ENCODE data around the gene ICE1.
"Not testable (repeated sequence)": the region's sequence is repeated elsewhere in the genome, so short reads cannot be mapped to it uniquely, and the experiment has no call there.

ICE1 gene

DNA sequence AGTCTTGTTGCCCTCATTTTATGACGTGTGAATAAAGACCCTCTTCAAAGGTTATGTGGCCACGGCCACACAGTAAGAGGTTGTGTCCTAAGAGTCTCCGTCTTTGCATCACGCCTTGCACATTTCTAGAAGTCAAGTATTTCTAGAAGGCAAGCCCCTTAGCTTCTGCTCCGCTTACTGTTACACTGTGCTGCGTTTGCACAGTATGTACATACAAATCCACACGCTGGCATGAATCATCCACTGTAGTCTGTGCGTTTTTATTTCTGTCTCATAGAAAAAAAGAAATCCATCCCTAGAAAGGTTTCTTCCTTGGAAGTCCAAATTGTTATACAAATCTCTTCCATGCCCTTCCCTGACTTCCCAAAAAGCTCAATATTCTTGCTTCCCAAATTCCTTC lies 21.4 kb upstream of the ICE1 start:
- no peak for DNase-seq

DNA sequence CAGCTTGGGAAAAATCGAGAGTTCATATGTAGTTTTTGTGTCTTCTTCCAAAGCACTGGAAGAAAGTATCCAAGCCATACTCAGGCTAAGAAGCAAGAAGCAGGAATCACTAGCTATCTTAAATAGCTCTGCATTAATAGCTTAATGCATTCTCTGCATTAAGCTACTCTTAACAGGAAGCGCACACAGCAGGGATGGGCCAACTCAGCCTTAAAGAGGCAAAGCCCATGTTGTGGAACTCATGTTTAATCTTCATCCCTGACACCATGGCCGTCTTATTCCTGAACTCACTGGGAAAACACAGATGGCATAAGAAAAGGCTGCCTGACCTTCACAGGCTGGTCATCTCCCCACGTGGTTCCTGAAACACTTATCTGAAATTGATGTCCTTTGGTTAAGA lies 18.7 kb upstream of the ICE1 start:
- no peak for DNase-seq

- DNase-seq, result no peak
Measured at GRCh38 chr5:5404381-5404780, 18.1 kb upstream of the ICE1 start.

GRCh38 chr5:5405441-5405840 lies 17.0 kb upstream of the ICE1 start:
- DNase-seq, result no peak

GRCh38 chr5:5407924-5408323 lies 14.6 kb upstream of the ICE1 start:
- no peak for DNase-seq

DNA sequence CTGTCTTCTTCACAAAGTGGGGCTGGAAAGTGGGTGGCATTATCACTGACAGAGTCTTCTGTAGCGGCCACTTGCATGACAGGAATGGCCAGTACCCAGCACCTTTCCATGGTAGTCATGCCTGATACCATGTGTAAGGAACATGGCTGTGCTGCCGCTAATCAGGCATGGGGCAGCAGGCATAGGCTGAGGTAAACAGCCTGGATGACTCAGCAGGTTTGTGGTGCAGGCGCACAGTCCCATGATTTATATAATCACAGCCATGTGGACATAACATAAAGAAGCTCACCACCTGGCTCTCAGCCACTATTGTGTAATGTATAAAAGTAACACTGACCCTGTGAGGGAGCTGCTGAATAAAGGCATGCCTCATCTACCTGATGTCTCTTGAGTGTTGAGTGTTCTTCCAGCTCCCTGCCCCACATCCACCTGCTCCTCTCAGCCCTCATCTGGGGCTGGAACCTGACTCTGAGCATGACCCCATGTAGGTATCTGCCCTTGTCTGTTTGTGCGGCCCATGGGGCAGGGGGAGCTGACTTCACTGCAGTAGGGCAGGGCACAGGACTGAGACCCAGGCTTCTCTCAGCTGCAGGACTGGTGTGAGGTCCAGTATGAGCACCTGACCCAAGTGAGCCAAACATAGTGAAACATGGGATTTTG lies 13.2 kb upstream of the ICE1 start:
- no peak for DNase-seq

- not testable (repeated sequence) for DNase-seq
Measured at GRCh38 chr5:5413856-5414255, 8.6 kb upstream of the ICE1 start.

DNA sequence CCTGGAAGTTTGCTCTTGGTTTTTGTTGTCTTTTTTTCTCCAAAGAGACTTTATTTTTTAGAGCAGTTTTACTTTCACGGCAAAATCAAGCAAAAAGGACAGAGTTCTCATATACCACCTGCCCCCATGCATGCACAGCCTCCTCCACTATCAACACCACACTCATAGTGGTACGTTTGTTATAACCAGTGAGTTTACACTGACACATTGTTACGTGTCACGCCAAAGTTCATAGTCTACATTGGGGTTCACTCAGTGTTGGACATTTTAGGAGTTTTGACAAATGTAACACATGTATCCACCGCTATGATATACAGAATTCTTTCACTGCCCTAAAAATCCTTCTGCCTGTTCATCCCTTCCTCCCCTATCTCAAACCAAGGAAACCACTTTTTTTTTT lies 7.5 kb upstream of the ICE1 start:
- DNase-seq, result no peak

- DNase-seq, result no peak
Measured at GRCh38 chr5:5416733-5417132, 5.7 kb upstream of the ICE1 start.

- no peak for DNase-seq
Measured at GRCh38 chr5:5418006-5418405, 4.5 kb upstream of the ICE1 start.

DNA sequence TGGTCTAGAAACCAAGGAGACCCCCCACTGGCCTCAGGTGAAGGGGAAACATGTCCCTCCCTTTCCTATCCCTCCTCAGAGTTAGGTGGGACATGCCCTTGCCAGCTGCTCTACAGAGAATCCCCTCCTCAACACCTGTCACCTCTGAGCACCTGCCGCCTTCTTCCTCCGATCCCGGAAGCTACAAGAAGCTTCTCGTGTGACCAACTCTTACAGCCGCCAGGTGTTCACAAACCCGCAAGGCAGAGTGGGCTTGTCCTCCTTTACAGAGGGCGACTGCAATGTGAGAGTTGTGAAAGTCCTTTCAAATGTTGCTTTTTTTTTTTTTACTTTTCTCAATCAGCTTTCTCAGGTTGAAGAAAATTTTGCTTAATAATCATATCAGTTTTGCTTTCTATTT lies 3.7 kb upstream of the ICE1 start:
- no peak for DNase-seq

- DNase-seq, result no peak
Measured at GRCh38 chr5:5419291-5420210, 2.9 kb upstream of the ICE1 start.

DNA sequence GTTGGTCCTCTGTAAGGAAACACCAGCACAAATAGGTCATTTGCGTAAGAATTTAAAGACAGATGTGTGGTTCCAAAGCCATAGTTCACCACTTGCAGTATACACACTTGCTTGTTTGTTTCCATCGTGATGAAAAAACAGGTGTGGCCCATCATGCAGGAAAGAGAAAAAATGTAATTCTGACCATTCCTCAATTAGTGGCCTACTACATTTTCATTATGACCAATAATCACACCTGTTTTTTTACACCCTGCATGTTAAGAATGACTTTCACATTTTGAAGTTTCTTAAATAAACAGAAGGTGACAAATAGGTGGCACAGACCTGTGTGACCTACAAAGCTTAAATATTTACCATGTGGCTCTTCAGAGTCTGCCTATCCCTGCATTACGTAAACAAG lies 2.2 kb upstream of the ICE1 start:
- no peak for DNase-seq

GRCh38 chr5:5421149-5421960 lies 1.1 kb upstream of the ICE1 start:
- DNase-seq, result no peak

- no peak for DNase-seq
Measured at GRCh38 chr5:5422819-5423515, 490 bp downstream of the ICE1 start.

GRCh38 chr5:5423586-5423985 lies 1.1 kb downstream of the ICE1 start:
- DNase-seq, result no peak

DNA sequence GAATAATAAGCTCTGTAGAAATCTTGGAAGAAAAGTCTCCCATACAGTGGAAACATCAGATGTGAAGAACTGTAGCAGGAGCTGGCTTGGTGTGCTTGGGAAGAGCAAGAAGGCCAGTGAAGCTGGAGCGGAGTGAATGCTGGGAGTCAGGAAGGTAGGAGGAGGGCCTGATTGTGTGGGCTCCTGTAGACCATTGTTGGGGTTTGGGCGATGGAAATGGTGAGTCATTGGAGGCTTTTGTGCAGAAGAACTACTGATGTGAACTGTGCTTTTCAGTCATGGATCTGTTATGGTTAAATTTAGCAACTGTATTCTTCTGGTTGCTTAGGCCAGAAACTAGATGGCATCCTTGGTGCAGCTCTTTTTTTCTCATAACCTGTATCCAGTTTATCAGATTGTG lies 2.3 kb downstream of the ICE1 start:
- no peak for DNase-seq

GRCh38 chr5:5430136-5430535 lies 7.7 kb downstream of the ICE1 start:
- no peak for DNase-seq

DNA sequence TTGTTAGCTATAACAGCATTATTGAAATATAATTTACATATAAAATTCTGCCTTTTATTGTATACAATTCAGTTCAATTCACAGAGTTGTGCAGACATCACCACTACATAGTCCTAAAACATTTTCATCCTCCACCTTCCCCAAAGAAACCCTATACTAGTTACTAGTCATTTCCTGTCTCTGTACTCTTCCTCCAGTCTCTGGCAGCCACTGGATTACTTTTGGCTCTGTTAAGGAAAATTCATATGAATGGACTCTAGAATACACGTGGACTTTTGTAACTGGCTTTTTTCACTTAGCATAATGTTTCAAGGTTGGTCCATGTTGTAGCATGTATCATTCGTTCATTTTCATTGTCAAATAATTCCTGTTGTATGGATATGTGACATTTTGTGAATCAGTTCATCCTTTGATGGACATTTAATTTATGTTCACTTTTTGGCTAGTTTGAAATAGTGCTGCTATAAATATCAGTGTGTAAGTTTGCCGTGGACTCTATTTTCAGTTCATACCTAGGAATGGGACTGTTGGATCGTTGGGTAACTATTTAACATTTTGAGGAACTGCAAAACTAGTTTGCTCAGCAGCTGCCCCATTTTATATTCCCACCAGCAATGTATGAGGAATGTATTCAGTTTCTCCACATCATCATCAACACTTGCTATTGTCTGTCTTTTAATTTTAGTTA lies 9.7 kb downstream of the ICE1 start:
- no peak for DNase-seq

- no peak for DNase-seq
Measured at GRCh38 chr5:5436203-5436760, 13.8 kb downstream of the ICE1 start.

GRCh38 chr5:5437227-5438172 lies 15.0 kb downstream of the ICE1 start:
- DNase-seq, result no peak

Data from 8988T (cell line).